Measurements from ENCODE around the gene TRERF1. TPM values are rescaled to one million over a fixed set of nuclear protein-coding genes. Genes with fewer than 3 reads are reported as not detected.

TRERF1 gene
- polyA plus RNA-seq, 1 donor (not counting 4 experiments of a cell fraction or from before 2014, with no cell fraction given), result 4.8 TPM

DNA sequence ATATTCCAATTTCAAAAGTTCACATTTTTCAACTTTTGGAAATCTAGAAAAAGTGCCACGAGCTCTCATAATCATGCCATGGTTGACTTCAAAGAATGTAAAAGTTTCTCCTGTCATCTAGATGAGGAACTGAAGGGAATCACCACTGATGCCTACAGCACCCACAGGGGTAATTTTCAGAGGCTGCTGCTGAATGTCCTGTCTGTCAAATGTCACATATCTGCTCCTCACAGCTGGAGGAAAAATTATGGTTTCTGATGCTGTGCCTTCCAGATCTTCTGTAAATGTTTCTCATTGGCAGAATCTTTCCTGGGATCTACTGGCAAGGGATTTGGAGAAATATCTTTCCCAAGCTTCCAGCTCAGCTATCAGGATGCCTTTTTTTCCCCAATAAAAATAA lies 32.5 kb upstream of the TRERF1 start:
- Histone ChIP-seq H3K79me2 (ENCODE audit: control insufficient read depth, insufficient read depth, low read length) (no peaks in the 10 kb centered on the region), H3K9ac (ENCODE audit: control insufficient read depth, extremely low read depth, insufficient read depth, low read length) (no peak overlapping the region), H3K4me3 (ENCODE audit: control insufficient read depth in 2 of 3, extremely low read depth in 1 of 3, insufficient read depth in 2 of 3, low read depth in 1 of 3, low read length in 3 of 3) (no peak overlapping the region), H2AFZ (ENCODE audit: control insufficient read depth, low read length) (no peak overlapping the region), H3K27me3 (ENCODE audit: control insufficient read depth, extremely low read depth, insufficient read depth, low read length) (no peaks in the 10 kb centered on the region), H3K4me1 (ENCODE audit: control insufficient read depth, extremely low read depth, insufficient read depth, low read length) (no peaks in the 10 kb centered on the region), H3K4me2 (ENCODE audit: control insufficient read depth, extremely low read depth, insufficient read depth, low read depth, low read length) (no peak overlapping the region), H3K9me3 (ENCODE audit: control insufficient read depth, low read depth, low read length) (no peaks in the 10 kb centered on the region), H3K27ac (ENCODE audit: control insufficient read depth, insufficient read depth, low read length) (no peak overlapping the region), H3K36me3 (ENCODE audit: control insufficient read depth in 2 of 2, extremely low read depth in 1 of 2, insufficient read depth in 2 of 2, low read length in 2 of 2) (no peaks in the 10 kb centered on the region), H3K9me1 (ENCODE audit: control insufficient read depth, extremely low read depth, insufficient read depth, low read length) (no peaks in the 10 kb centered on the region), H4K20me1 (ENCODE audit: control insufficient read depth, extremely low read depth, insufficient read depth, low read length) (no peaks in the 10 kb centered on the region)
- FAIRE-seq (no peak), DNase-seq (ENCODE audit: low read depth, low spot score) (no peak)
- dilution Hi-C loops (cut with MboI; ENCODE audit: extremely low pct_ligation_motif_present, low sequenced_read_pairs), result no loop called here
- TF ChIP-seq CTCF (optimal IDR thresholded peaks at IDR 0.05 in 1 of 3, IDR thresholded peaks at IDR 0.05 in 1 of 3, conservative IDR thresholded peaks at IDR 0.05 in 1 of 3; ENCODE audit: extremely low read depth in 1 of 3, insufficient read depth in 2 of 3, low read length in 3 of 3) (no peak), EZH2 (IDR thresholded peaks at IDR 0.05; ENCODE audit: low read length) (no peak)

DNA sequence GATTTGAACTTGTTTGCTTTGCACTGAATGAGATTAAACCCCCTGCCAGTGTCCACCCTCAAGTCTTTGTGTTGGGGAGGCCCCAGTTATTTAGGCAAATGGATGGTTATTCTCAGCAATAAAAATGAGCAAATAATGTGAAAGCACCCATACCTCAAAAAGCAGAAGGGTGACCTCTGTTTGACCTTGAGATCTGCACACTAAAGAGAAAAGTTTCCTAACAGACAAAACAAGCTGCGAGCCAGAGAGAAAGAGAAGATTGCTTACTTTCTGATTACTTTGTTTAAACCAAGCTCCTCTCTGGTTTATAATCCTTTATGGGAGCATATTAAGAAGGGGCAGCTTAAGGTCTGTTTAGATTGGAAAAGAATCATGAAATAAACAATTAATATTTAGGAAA lies 30.4 kb upstream of the TRERF1 start:
- no peaks in the 10 kb centered on the region for H3K79me2 ChIP-seq (ENCODE audit: control insufficient read depth, insufficient read depth, low read length)
- no peak overlapping the region for H2AFZ ChIP-seq (ENCODE audit: control insufficient read depth, low read length)
- no peaks in the 10 kb centered on the region for H3K36me3 ChIP-seq (ENCODE audit: control insufficient read depth in 2 of 2, extremely low read depth in 1 of 2, insufficient read depth in 2 of 2, low read length in 2 of 2)
- no peaks in the 10 kb centered on the region for H3K9me1 ChIP-seq (ENCODE audit: control insufficient read depth, extremely low read depth, insufficient read depth, low read length)
- no peak overlapping the region for H3K4me3 ChIP-seq (ENCODE audit: control insufficient read depth in 2 of 3, extremely low read depth in 1 of 3, insufficient read depth in 2 of 3, low read depth in 1 of 3, low read length in 3 of 3)
- dilution Hi-C loops (cut with MboI; ENCODE audit: extremely low pct_ligation_motif_present, low sequenced_read_pairs), result no loop called here
- no peak for FAIRE-seq
- H4K20me1 ChIP-seq (ENCODE audit: control insufficient read depth, extremely low read depth, insufficient read depth, low read length), result no peaks in the 10 kb centered on the region
- TF ChIP-seq EZH2 (IDR thresholded peaks at IDR 0.05; ENCODE audit: low read length) (no peak), CTCF (optimal IDR thresholded peaks at IDR 0.05 in 1 of 3, IDR thresholded peaks at IDR 0.05 in 1 of 3, conservative IDR thresholded peaks at IDR 0.05 in 1 of 3; ENCODE audit: extremely low read depth in 1 of 3, insufficient read depth in 2 of 3, low read length in 3 of 3) (no peak)
- H3K4me2 ChIP-seq (ENCODE audit: control insufficient read depth, extremely low read depth, insufficient read depth, low read depth, low read length), result no peak overlapping the region
- H3K27ac ChIP-seq (ENCODE audit: control insufficient read depth, insufficient read depth, low read length), result no peak overlapping the region
- no peak overlapping the region for H3K9ac ChIP-seq (ENCODE audit: control insufficient read depth, extremely low read depth, insufficient read depth, low read length)
- H3K4me1 ChIP-seq (ENCODE audit: control insufficient read depth, extremely low read depth, insufficient read depth, low read length), result no peaks in the 10 kb centered on the region
- DNase-seq (ENCODE audit: low read depth, low spot score), result no peak
- no peaks in the 10 kb centered on the region for H3K27me3 ChIP-seq (ENCODE audit: control insufficient read depth, extremely low read depth, insufficient read depth, low read length)
- no peaks in the 10 kb centered on the region for H3K9me3 ChIP-seq (ENCODE audit: control insufficient read depth, low read depth, low read length)

Measured in keratinocyte (primary cell).